HG02759 (cell line): ENCODE results near the gene MSANTD3.

ENCODE experiments used
- ATAC-seq: cut with Tn5 transposase; IDR thresholded peaks from one replicate; pipeline ENCODE4 v1.9.1; 2021; ENCODE audit warnings: mild to moderate bottlenecking, moderate library complexity; ENCODE audit not compliant: unreplicated experiment

MSANTD3 gene

GRCh38 chr9:100465274-100465673 lies 38.3 kb downstream of the MSANTD3 start:
- ATAC-seq = no peak

- no peak for ATAC-seq
Measured at GRCh38 chr9:100465761-100466160, 38.8 kb downstream of the MSANTD3 start.

GRCh38 chr9:100466171-100466828 lies 39.4 kb downstream of the MSANTD3 start:
- no peak for ATAC-seq

GRCh38 chr9:100466829-100467221 lies 39.9 kb downstream of the MSANTD3 start:
- ATAC-seq = no peak

GRCh38 chr9:100468041-100468440 lies 41.1 kb downstream of the MSANTD3 start:
- ATAC-seq = no peak

- ATAC-seq = no peak
Measured at GRCh38 chr9:100472268-100472667, 45.3 kb downstream of the MSANTD3 start.

GRCh38 chr9:100472788-100473275 lies 45.9 kb downstream of the MSANTD3 start, which contains the start of gene TMEFF1:
TSS of gene TMEFF1 (plus strand) at chr9:100473149. CDS start at chr9:100473545, 396 bp downstream.
- ATAC-seq = peak; percentile 73

- ATAC-seq = peak; percentile 69
Measured at GRCh38 chr9:100473276-100474081, 46.5 kb downstream of the MSANTD3 start.

GRCh38 chr9:100474082-100474923 lies 47.4 kb downstream of the MSANTD3 start:
- ATAC-seq = no peak

GRCh38 chr9:100474924-100475276 lies 48.0 kb downstream of the MSANTD3 start:
- ATAC-seq = no peak

- ATAC-seq = no peak
Measured at GRCh38 chr9:100477241-100477640, 50.3 kb downstream of the MSANTD3 start.

GRCh38 chr9:100478192-100478591 lies 51.2 kb downstream of the MSANTD3 start:
- no peak for ATAC-seq

GRCh38 chr9:100479820-100480219 lies 52.9 kb downstream of the MSANTD3 start:
- no peak for ATAC-seq

GRCh38 chr9:100485196-100485595 lies 58.3 kb downstream of the MSANTD3 start:
- ATAC-seq = no peak

- ATAC-seq = no peak
Measured at GRCh38 chr9:100486479-100487176, 59.7 kb downstream of the MSANTD3 start.

GRCh38 chr9:100488177-100488576 lies 61.2 kb downstream of the MSANTD3 start:
- no peak for ATAC-seq

- no peak for ATAC-seq
Measured at GRCh38 chr9:100489836-100490235, 62.9 kb downstream of the MSANTD3 start.

- no peak for ATAC-seq
Measured at GRCh38 chr9:100492952-100493351, 66.0 kb downstream of the MSANTD3 start.

- no peak for ATAC-seq
Measured at GRCh38 chr9:100498592-100498991, 71.6 kb downstream of the MSANTD3 start.

- ATAC-seq = no peak
Measured at GRCh38 chr9:100499460-100499859, 72.5 kb downstream of the MSANTD3 start.

- ATAC-seq = no peak
Measured at GRCh38 chr9:100499866-100500265, 72.9 kb downstream of the MSANTD3 start.
